Mammary epithelial cell (primary cell): Measurements from ENCODE around the gene DCK.

Experiments
- CTCF ChIP-seq, 2 donors: IDR thresholded peaks in 1 of 2; conservative IDR thresholded peaks in 1 of 2; 2 replicates each; pipeline ENCODE4 v1.5.1; 2011 to 2012; ENCODE audit warnings: inconsistent platforms in 2 of 2, low read length in 2 of 2, mild to moderate bottlenecking in 2 of 2, control low read depth in 1 of 2, low read depth in 1 of 2; ENCODE audit not compliant: insufficient read depth in 1 of 2; ENCODE audit errors: extremely low read depth in 1 of 2
- EZH2 ChIP-seq: IDR thresholded peaks from 2 replicates; pipeline ENCODE4 v1.6.1; 2012; ENCODE audit warnings: low read length, inconsistent platforms, borderline replicate concordance

- TF ChIP-seq CTCF (conservative IDR thresholded peaks at IDR 0.05 in 1 of 2, IDR thresholded peaks at IDR 0.05 in 1 of 2; ENCODE audit: extremely low read depth in 1 of 2, insufficient read depth in 1 of 2, low read depth in 1 of 2, low read length in 2 of 2) (no peak), EZH2 (no peak)
These were observed 34.2 kb downstream of the DCK start for GRCh38 chr4:71027611-71028010.
